Fibroblast of lung (primary cell): ENCODE measurements around the gene CPSF3. TPM values are rescaled to one million over a fixed set of nuclear protein-coding genes. Genes with fewer than 3 reads are reported as not detected.

ENCODE experiments used
- DNase-seq, 2 donors: peaks; one replicate each; pipeline versions ENCODE4 v3.0.0 to v3.0.0-alpha.2; 2010; ENCODE audit warnings: low read depth in 2 of 2
- H2AFZ ChIP-seq: 2 replicates; pipeline ENCODE4 v1.5.1; 2012; ENCODE audit warnings: low read length, control low read depth, inconsistent platforms
- H3K27ac ChIP-seq: 2 replicates; pipeline ENCODE4 v1.5.1; 2011; ENCODE audit warnings: low read length, control low read depth; ENCODE audit not compliant: insufficient read depth
- H3K27me3 ChIP-seq: 2 replicates; pipeline ENCODE4 v1.5.1; 2011; ENCODE audit warnings: mild to moderate bottlenecking, low read length; ENCODE audit not compliant: control insufficient read depth, insufficient read depth
- H3K36me3 ChIP-seq: 2 replicates; pipeline ENCODE4 v1.5.1; 2011; ENCODE audit warnings: low read length; ENCODE audit not compliant: control insufficient read depth, insufficient read depth
- H3K4me1 ChIP-seq: 2 replicates; pipeline ENCODE4 v1.5.1; 2011; ENCODE audit warnings: low read length; ENCODE audit not compliant: control insufficient read depth, insufficient read depth; ENCODE audit errors: extremely low read depth
- H3K4me2 ChIP-seq: 2 replicates; pipeline ENCODE4 v1.5.1; 2011; ENCODE audit warnings: low read length, control low read depth; ENCODE audit not compliant: insufficient read depth; ENCODE audit errors: extremely low read depth
- H3K4me3 ChIP-seq, 4 experiments: fragments of 200-600 bp in 1 of 4; sonication (generic) in 1 of 4; replicated peaks in 1 of 4; 2 replicates each; pipeline ENCODE4 v1.5.1; 2011 to 2016; ENCODE audit warnings: low read length in 4 of 4, low read depth in 3 of 4, mild to moderate bottlenecking in 3 of 4, control low read depth in 2 of 4, inconsistent platforms in 1 of 4, mixed read lengths in 1 of 4; ENCODE audit not compliant: insufficient read depth in 1 of 4; ENCODE audit errors: control extremely low read depth in 1 of 4
- H3K79me2 ChIP-seq: 2 replicates; pipeline ENCODE4 v1.5.1; 2012; ENCODE audit warnings: mild to moderate bottlenecking, low read length, inconsistent platforms; ENCODE audit not compliant: control insufficient read depth, insufficient read depth
- H3K9ac ChIP-seq: 2 replicates; pipeline ENCODE4 v1.5.1; 2011; ENCODE audit warnings: mild to moderate bottlenecking, low read length, control low read depth; ENCODE audit not compliant: insufficient read depth
- H3K9me3 ChIP-seq: 2 replicates; pipeline ENCODE4 v1.5.1; 2012; ENCODE audit warnings: low read depth, low read length; ENCODE audit not compliant: control insufficient read depth, insufficient read depth
- H4K20me1 ChIP-seq: 2 replicates; pipeline ENCODE4 v1.5.1; 2011; ENCODE audit warnings: low read length; ENCODE audit not compliant: control insufficient read depth, insufficient read depth; ENCODE audit errors: extremely low read depth
- EZH2 ChIP-seq: IDR thresholded peaks from 2 replicates; pipeline ENCODE4 v1.5.1; 2012; ENCODE audit warnings: low read length, control low read depth, mild to moderate bottlenecking; ENCODE audit errors: missing control alignments
- polyA plus RNA-seq, 2 donors: library from polyadenylated mRNA; depleted of rRNA in 1 of 2; stranded (reverse) in 1 of 2; unstranded in 1 of 2; fragments of >200 nt; gene quantifications; 2 replicates each; pipeline ENCODE4 v1.2.1, GENCODE V29; 2011 to 2012; ENCODE audit warnings: missing spikeins in 1 of 2
- total RNA-seq: library from RNA; depleted of rRNA; stranded (reverse); fragments of >200 nt; gene quantifications from 2 replicates; pipeline ENCODE4 v1.2.1, GENCODE V29; 2014
- TF ChIP-seq, protein P1 (sequence below), 2 donors: IDR thresholded peaks in 1 of 2; conservative IDR thresholded peaks in 1 of 2; 1 replicate in 1 of 2; 2 replicates in 1 of 2; pipeline ENCODE4 v1.5.1; 2011 to 2012; ENCODE audit warnings: low read length in 2 of 2, control low read depth in 1 of 2, inconsistent platforms in 1 of 2, low read depth in 1 of 2, mild to moderate bottlenecking in 1 of 2

The CPSF3 gene
- total and polyA plus RNA-seq, 2 donors (not counting 1 experiment from before 2014, with no cell fraction given), result 48.6 to 53.0 TPM

DNA sequence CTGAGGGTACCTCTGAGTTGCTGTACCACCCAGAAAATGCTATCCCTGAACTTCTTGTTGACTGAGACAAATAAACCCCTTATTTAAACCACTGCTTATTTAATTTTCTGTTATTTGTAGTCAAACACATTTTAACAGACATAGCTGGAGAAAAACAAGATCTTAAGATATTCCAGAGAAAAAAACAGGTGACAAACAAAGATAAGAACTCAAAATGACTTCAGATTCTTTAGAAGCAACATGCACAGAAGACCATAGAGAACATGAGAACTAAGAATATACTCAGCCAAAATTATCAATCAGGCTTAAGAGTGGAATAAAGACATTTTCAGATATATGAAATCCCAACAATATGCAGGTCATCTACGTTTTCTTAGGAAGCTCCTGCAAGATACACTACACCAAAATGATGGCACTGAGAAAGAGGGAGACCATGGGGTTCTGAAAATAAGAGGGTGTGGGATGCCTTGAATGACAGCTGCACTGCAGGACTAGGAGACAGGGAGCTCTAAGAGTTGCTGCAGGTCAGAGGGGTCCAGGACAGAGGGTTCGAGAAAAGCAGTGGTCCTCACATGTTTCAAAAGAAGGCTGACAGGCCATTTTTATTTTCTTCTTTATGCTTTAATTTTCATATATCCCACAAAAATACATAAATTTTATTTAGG lies 93.8 kb downstream of the CPSF3 start:
- no peak for TF ChIP-seq EZH2
- TF ChIP-seq, protein P1, sequence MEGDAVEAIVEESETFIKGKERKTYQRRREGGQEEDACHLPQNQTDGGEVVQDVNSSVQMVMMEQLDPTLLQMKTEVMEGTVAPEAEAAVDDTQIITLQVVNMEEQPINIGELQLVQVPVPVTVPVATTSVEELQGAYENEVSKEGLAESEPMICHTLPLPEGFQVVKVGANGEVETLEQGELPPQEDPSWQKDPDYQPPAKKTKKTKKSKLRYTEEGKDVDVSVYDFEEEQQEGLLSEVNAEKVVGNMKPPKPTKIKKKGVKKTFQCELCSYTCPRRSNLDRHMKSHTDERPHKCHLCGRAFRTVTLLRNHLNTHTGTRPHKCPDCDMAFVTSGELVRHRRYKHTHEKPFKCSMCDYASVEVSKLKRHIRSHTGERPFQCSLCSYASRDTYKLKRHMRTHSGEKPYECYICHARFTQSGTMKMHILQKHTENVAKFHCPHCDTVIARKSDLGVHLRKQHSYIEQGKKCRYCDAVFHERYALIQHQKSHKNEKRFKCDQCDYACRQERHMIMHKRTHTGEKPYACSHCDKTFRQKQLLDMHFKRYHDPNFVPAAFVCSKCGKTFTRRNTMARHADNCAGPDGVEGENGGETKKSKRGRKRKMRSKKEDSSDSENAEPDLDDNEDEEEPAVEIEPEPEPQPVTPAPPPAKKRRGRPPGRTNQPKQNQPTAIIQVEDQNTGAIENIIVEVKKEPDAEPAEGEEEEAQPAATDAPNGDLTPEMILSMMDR (conservative IDR thresholded peaks at IDR 0.05 in 1 of 2, IDR thresholded peaks at IDR 0.05 in 1 of 2; ENCODE audit: low read depth in 1 of 2, low read length in 2 of 2), result no peak
- Histone ChIP-seq H3K4me1 (no peaks in the 10 kb centered on the region), H3K27ac (no peak overlapping the region), H2AFZ (no peak overlapping the region), H4K20me1 (no peaks in the 10 kb centered on the region), H3K4me2 (no peak overlapping the region), H3K4me3 (no peak overlapping the region), H3K36me3 (peaks cover 2% of the 10 kb centered on the region), H3K9ac (no peak overlapping the region), H3K79me2 (no peaks in the 10 kb centered on the region), H3K9me3 (no peaks in the 10 kb centered on the region), H3K27me3 (no peaks in the 10 kb centered on the region)
- no peak for DNase-seq

DNA sequence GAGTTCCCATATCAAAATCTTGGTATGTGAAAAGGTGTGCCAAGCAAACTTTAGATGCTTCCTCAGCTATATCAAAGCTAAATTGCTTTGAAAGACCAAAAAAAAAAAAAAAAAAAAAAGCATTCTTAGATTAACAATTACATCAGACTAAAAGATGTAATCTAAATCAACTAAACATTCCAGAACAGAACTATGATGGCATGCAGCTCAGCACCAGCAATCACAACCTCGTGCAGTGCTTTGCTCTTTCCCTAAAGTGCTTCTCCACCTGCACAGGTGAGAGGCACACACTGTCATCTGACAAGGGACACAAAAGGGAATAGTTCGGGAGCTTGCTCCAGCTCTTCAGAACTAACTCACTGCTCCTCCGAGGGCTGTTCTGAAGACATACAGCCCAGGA lies 94.7 kb downstream of the CPSF3 start:
- H3K79me2 ChIP-seq, result no peaks in the 10 kb centered on the region
- no peak overlapping the region for H3K4me2 ChIP-seq
- H4K20me1 ChIP-seq, result no peaks in the 10 kb centered on the region
- H3K27ac ChIP-seq, result no peak overlapping the region
- H3K27me3 ChIP-seq, result no peaks in the 10 kb centered on the region
- no peak overlapping the region for H3K4me3 ChIP-seq
- peaks cover 2% of the 10 kb centered on the region for H3K36me3 ChIP-seq
- no peaks in the 10 kb centered on the region for H3K9me3 ChIP-seq
- no peaks in the 10 kb centered on the region for H3K4me1 ChIP-seq
- H3K9ac ChIP-seq, result no peak overlapping the region
- no peak overlapping the region for H2AFZ ChIP-seq
- TF ChIP-seq, protein P1 (conservative IDR thresholded peaks at IDR 0.05 in 1 of 2, IDR thresholded peaks at IDR 0.05 in 1 of 2; ENCODE audit: low read depth in 1 of 2, low read length in 2 of 2), result no peak
- no peak for TF ChIP-seq EZH2
- DNase-seq, result no peak

DNA sequence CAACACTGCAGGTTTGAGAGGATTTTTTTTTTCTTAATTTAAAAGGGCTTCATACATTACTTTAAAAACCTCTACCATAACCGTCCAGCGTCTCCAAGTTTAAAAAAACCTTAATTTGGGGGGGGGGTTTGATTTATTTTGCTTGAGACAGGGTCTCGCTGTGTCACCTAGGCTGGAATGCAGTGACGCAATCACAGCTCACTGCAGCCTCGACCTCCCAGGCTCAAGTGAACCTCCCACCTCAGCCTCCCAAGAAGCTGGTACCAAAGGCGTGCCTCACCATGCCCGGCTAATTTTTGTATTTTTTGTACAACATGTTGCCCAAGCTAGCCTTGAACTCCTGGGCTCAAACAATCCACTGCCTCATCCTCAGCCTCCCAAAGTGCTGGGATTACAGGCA lies 95.3 kb downstream of the CPSF3 start:
- Histone ChIP-seq H3K4me1 (no peaks in the 10 kb centered on the region), H3K27ac (no peak overlapping the region)

More for the DNA sequence above, 95.3 kb downstream of the CPSF3 start:
- Histone ChIP-seq H3K9ac (no peak overlapping the region), H3K4me3 (no peak overlapping the region), H3K4me2 (no peak overlapping the region), H2AFZ (no peak overlapping the region), H4K20me1 (no peaks in the 10 kb centered on the region), H3K9me3 (no peaks in the 10 kb centered on the region), H3K27me3 (no peaks in the 10 kb centered on the region), H3K36me3 (peaks cover 2% of the 10 kb centered on the region), H3K79me2 (no peaks in the 10 kb centered on the region)
- TF ChIP-seq, protein P1 (conservative IDR thresholded peaks at IDR 0.05 in 1 of 2, IDR thresholded peaks at IDR 0.05 in 1 of 2; ENCODE audit: low read depth in 1 of 2, low read length in 2 of 2), result no peak
- TF ChIP-seq EZH2, result no peak
- DNase-seq, result no peak
